Activated T-cell treated with anti-CD3 and anti-CD28 coated beads, Interleukin-2, amount 50 U/mL, for 72 hours (primary cell): ENCODE data around the gene ADSS1. TPM values are rescaled to one million over a fixed set of nuclear protein-coding genes. Genes with fewer than 3 reads are reported as not detected.
"Not testable (repeated sequence)": the region's sequence is repeated elsewhere in the genome, so short reads cannot be mapped to it uniquely, and the experiment has no call there.

ENCODE experiments used
- ATAC-seq, 2 donors: fragments of 150-1000 bp; cut with Tn5 transposase; replicated peaks in 1 of 2; 2 replicates each; pipeline ENCODE4 v1.10.0; 2021; ENCODE audit warnings: moderate library complexity in 2 of 2, mild to moderate bottlenecking in 1 of 2
- DNase-seq, 2 donors: peaks; one replicate each; pipeline ENCODE4 v3.0.0; 2021 to 2022; ENCODE audit warnings: mixed read lengths in 1 of 2
- H3K27ac Mint-ChIP-seq: one replicate; pipeline ENCODE4 v1.8.0; 2022; ENCODE audit warnings: mild to moderate bottlenecking, moderate library complexity, mixed read lengths
- H3K27me3 Mint-ChIP-seq: one replicate; pipeline ENCODE4 v1.8.0; 2022; ENCODE audit warnings: low read depth, mixed read lengths
- H3K36me3 Mint-ChIP-seq, 2 donors: one replicate each; pipeline ENCODE4 v1.8.0; 2022; ENCODE audit warnings: mixed read lengths in 2 of 2, mild to moderate bottlenecking in 1 of 2; ENCODE audit not compliant: insufficient read depth in 2 of 2
- H3K4me1 Mint-ChIP-seq: one replicate; pipeline ENCODE4 v1.8.0; 2022; ENCODE audit warnings: low read depth, mixed read lengths
- H3K4me3 Mint-ChIP-seq, 2 donors: one replicate each; pipeline ENCODE4 v1.8.0; 2022; ENCODE audit warnings: mild to moderate bottlenecking in 2 of 2, mixed read lengths in 2 of 2, moderate library complexity in 2 of 2
- H3K9me3 Mint-ChIP-seq, 2 donors: one replicate each; pipeline ENCODE4 v1.8.0; 2022; ENCODE audit warnings: mixed read lengths in 2 of 2
- total RNA-seq, 2 donors: library from RNA; stranded (reverse); gene quantifications; one replicate each; pipeline ENCODE4 v1.2.3, GENCODE V29; 2022

ADSS1 gene
- total RNA-seq, 2 donors from 2014 or later, result 4.6 to 6.1 TPM

DNA sequence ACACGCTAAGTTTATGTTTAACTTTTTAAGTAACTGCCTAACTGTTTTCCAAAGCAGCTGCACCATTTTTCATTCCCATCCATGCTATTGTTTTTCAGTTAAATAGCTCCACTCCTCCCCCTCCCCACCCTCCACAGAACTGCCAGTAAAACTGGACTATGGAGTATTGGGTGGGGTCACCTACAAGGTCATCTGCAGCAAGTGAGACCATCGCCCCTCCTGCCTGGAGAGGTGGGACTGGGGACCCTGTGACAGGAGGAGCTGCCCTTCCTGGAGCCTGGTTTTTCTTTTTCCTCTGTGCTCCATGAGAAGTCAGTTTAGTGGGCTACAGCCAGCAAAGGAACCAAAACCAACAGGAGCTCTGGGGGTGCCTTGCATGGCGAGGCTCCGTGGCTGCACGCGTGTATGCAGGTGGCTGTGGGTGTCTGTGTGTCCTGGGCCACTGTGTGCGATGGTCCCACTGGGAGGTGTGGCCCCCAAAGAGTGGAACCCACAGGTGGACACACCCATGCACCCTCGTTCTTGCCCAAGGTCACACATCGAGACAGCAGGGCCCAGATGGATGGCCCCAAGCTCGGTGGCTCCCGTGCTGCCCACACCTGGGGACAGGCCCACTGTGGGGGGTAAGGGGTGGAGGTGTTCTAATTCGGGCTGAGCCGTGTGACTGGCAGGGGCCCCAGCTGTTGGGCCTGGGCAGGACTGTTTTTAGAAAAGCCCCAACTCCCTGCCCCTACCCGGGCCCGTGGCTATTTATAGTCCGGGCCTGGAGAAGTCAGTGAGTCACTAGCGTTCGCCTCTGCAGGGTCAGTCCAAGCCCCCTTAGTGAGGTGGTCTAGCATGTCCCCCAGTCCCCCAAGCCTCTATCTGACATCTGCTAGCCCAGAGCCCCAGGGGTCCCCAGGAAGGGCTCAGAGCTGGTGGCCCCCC, 2.3 kb upstream of the ADSS1 start:
- DNase-seq, result no peak
- H3K27ac Mint-ChIP-seq, result no peak overlapping the region
- H3K4me3 Mint-ChIP-seq, result no peak overlapping the region
- ATAC-seq, result no peak
- no peaks in the 10 kb centered on the region for H3K4me1 Mint-ChIP-seq
- H3K9me3 Mint-ChIP-seq, result no peaks in the 10 kb centered on the region
- no peaks in the 10 kb centered on the region for H3K27me3 Mint-ChIP-seq
- no peaks in the 10 kb centered on the region for H3K36me3 Mint-ChIP-seq

DNA sequence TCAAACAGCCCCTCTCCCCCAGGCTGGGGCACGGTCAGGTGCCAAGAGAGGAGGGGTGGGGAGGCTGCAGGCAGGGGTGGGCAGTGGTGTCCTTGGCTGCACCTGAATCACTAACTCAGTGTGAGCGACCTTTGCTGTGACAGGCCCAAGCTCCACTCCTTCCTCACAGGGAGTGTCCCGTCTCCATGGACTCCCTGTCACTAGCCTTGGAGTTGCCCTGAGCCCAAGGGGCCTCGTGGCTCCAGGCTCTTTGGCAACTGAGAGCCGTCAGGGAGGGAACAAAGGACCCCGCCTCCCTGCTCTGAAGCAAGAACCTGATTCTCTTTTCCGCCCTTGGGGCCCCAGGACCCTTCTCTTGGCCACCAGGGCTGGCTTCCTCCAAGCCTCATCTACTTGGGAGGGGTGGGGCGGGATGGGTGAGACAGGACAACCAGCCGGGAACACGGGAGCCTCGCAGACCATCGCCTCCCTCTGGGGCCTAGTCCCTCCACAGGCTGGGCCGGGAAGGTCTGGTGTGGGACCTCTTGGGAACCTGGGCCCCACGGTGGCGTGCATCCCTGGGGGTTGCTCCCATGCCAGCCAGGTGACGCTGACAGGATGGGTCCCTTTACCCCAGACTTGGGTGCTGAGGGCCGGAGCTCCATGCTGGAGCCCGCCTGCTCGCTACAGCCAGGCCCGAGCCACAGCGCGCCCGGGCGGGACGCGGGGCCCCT, 935 bp upstream of the ADSS1 start:
- DNase-seq (no peak), ATAC-seq (no peak)
- Mint-ChIP-seq H3K4me3 (no peak overlapping the region), H3K9me3 (no peaks in the 10 kb centered on the region), H3K27me3 (no peaks in the 10 kb centered on the region), H3K36me3 (no peaks in the 10 kb centered on the region), H3K27ac (no peak overlapping the region), H3K4me1 (no peaks in the 10 kb centered on the region)

DNA sequence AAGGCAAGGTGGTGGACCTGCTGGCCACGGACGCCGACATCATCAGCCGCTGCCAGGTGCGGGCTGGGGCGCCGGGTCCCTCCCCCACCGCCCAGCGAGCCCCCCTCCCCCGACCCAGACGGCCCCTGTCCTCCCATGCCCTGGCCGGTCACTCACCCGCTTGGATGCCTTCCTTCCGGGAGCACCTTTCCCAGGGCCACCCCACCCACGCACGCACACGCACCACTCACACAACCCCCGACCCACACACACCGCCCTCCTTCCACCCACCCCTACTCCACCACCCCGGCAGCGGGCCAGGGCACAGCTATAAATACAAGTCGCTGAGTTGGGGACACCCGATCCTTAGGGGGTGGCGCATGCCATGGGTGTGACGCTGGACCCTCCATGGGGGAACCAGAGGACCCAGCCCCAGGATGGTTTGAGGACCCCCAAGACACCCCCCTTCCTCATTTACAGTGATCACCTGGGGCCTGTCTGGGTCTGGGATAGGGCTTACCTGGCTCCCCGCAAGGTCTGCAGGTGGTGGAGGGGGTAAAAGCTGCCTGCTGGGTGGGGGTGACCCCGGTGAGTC, 465 bp downstream of the ADSS1 start:
- no peaks in the 10 kb centered on the region for H3K4me1 Mint-ChIP-seq
- no peaks in the 10 kb centered on the region for H3K9me3 Mint-ChIP-seq
- ATAC-seq (no peak), DNase-seq (peak; percentile 20 to 23)
- H3K27me3 Mint-ChIP-seq, result no peaks in the 10 kb centered on the region
- H3K36me3 Mint-ChIP-seq, result no peaks in the 10 kb centered on the region
- no peak overlapping the region for H3K27ac Mint-ChIP-seq
- peak overlapping the region; percentile 45 to 49 for H3K4me3 Mint-ChIP-seq

DNA sequence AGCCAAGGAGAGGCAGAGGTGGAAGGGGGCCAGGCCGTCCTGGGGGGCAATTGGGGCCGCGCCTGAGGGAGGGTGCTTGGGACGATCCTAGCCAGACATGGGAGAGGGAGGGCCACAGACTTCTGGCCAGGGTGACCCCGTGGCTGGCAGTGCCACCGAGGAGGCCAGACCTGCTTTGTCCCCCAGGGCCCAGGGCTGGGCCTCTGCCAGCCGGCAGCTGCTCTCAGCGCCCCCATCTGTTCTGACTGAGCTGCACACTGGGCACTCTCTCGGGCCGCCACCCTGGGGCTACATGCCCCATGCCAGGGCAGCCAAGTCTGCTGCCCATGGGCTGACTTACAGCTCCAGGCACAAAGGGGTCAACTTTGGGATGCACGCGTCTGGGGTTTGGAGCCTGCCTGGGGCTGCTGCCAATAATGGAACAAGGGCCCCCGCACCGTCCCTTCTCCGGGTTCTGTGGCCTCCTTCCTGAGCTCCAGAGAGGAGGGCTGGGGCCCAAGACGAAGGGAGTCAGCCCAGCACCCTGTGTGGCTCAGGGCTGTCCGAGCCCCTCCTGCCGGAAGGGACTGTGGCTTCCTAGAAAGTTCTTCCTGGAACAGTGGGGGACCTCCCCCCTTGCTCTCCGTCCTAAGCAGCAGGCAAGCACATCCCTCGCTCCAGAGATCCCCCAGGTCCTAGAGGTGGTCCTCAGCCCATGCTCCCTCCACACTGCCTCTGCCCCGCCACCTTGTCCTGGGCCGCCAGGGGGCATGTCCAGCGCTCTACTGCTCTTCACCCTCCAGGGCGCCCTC, 1.1 kb downstream of the ADSS1 start:
- no peaks in the 10 kb centered on the region for H3K9me3 Mint-ChIP-seq
- no peaks in the 10 kb centered on the region for H3K36me3 Mint-ChIP-seq
- DNase-seq (no peak), ATAC-seq (no peak)
- H3K4me1 Mint-ChIP-seq, result no peaks in the 10 kb centered on the region
- no peaks in the 10 kb centered on the region for H3K27me3 Mint-ChIP-seq
- H3K27ac Mint-ChIP-seq, result no peak overlapping the region
- peak overlapping the region; percentile 45 to 49 for H3K4me3 Mint-ChIP-seq

DNA sequence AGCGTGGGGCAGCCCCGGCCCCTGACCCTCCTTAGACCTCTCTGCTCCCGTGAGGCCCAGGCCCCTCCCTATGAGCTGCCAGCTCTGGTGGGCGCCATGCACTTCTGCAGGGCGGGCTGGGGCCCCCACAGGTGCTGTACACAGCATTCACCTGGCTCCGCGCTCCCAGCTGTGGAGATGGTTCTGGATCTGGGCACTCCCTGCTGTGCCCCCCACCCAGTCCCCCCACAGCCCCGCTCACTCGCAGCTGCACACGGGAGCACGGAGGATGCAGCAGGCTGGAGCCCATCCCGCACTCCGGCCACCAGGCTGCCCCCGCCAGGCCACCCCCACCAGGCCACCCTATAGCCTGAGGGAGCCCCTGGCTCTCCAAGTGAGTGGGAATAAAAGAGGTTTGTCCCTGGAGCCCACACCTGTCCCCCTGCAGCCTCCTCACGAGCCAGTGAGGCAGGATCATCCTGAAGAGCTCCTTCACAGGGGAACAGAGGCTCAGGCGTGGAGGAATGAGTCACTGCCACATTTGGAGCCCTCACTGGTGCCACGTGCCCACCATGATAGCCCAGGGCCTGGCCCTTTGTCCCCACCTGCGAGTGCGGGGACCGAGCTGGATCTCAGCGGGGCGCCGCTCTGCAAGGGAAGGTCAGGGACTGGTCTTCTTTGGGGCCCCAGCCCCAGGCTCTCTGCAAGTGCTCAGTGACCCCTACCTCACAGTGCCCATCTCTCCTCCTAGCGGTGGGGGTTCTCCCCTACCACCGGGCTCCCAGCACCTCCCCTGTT, 1.9 kb downstream of the ADSS1 start:
- no peak for DNase-seq
- no peaks in the 10 kb centered on the region for H3K4me1 Mint-ChIP-seq
- no peak overlapping the region for H3K27ac Mint-ChIP-seq
- ATAC-seq, result no peak
- peak overlapping the region; percentile 45 to 49 for H3K4me3 Mint-ChIP-seq
- H3K9me3 Mint-ChIP-seq, result no peaks in the 10 kb centered on the region
- H3K36me3 Mint-ChIP-seq, result no peaks in the 10 kb centered on the region
- no peaks in the 10 kb centered on the region for H3K27me3 Mint-ChIP-seq

DNA sequence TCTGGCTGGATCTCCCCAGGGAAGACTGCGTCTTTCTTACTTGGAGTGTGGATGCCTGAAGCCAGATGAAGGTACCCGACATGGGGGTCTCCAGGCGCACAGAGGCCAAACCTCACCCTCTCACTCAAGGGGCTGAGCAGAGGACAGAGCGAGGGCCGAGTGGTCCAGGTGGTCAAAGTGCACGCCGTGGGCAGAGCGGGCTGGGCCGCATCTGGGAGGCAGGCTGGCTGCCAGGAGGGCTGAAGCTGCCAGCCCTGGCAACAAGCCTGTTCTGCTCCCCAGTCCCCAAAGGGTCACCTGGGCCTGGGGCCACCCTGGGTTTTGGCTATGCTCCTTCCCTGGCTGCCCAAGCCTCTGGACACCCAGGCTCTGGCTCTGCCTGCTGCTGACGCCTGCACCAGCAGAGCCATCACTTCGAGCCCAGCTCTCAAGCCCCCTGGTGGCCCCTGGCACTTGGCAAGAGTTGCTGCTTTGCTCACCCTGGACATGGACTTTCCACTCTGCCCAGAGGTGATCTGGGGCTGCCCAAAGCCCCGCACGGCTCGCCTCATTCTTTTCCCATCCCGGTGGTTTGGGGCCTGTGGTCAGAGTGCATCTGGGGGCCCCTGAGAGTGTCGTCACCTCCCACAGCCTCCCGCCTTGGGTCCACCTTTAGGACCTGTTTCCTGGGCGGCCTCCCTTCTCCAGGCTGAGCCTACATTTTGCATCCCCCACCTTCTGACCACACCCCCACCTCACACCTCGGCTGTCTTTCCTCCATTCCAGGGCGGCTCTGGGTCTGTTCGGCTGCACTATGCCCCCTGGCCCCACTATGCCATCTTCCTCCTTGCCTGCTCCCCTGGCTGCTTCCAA, 2.8 kb downstream of the ADSS1 start:
- H3K4me1 Mint-ChIP-seq, result no peaks in the 10 kb centered on the region
- no peak overlapping the region for H3K4me3 Mint-ChIP-seq
- no peaks in the 10 kb centered on the region for H3K27me3 Mint-ChIP-seq
- H3K36me3 Mint-ChIP-seq, result no peaks in the 10 kb centered on the region
- DNase-seq, result no peak
- H3K9me3 Mint-ChIP-seq, result no peaks in the 10 kb centered on the region
- ATAC-seq, result no peak
- H3K27ac Mint-ChIP-seq, result no peak overlapping the region

DNA sequence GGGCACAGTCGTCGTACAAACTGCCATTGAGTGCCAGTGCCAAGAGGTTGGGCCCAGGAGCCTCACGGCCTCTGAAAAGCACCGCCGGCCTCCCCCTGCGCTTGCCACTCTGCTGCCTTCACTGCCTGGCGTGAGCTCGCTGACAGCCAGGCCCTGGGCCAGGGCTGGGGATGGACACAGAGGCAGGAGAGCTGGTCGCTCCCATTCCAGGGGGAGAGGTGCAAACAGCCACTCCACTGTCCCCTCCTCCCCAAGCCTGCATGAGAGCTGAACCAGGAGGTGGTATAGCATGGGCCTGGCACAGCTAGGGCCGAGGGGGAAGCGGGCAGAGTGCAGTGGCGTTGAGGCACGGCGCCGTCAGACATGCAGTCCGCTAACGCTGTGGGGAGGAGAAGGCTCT, 4.6 kb downstream of the ADSS1 start:
- Mint-ChIP-seq H3K4me3 (no peak overlapping the region), H3K36me3 (no peaks in the 10 kb centered on the region), H3K27ac (no peak overlapping the region), H3K4me1 (no peaks in the 10 kb centered on the region), H3K9me3 (no peaks in the 10 kb centered on the region), H3K27me3 (no peaks in the 10 kb centered on the region)
- ATAC-seq (no peak), DNase-seq (no peak)

DNA sequence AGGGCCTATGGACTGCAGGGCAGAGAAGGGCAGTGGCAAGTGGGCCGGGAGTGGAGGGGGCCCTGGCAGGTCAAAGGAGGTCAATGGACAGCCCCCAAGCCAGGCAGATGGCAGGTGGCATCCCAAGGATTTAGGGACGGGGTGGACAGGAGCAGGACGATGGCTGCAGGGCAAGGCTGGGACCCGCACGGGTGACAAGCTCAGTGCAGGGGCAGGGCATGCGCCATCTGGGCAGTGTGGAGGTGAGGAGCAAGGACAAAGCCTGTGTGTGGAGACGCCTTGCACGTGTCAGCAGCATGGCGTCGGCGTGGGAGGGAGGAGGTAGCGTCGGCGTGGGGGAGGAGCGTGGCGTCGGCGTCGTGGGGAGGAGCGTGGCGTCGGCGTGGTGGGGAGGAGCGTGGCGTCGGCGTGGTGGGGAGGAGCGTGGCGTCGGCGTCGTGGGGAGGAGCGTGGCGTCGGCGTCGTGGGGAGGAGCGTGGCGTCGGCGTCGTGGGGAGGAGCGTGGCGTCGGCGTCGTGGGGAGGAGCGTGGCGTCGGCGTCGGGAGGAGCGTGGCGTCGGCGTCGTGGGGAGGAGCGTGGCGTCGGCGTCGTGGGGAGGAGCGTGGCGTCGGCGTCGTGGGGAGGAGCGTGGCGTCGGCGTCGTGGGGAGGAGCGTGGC, 5.3 kb downstream of the ADSS1 start:
- not testable (repeated sequence) for ATAC-seq

DNA sequence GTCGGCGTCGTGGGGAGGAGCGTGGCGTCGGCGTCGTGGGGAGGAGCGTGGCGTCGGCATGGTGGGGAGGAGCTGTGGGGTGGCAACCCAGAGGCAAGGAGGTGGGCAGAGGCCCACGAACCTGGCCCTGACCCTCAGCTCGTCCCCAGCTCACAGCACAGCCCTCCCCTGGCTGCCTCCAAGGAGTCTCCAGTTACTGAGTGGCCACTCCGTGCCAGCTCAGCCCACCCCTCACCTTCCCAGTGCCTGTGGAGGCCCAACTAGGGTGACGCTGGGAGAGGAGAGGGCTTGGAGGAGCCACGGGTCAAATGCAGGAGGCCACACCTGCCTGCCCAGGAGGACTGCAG, 5.8 kb downstream of the ADSS1 start:
- H3K4me1 Mint-ChIP-seq, result no peaks in the 10 kb centered on the region

More for the DNA sequence above, 5.3 kb downstream of the ADSS1 start:
- not testable (repeated sequence) for H3K4me3 Mint-ChIP-seq, H3K36me3 Mint-ChIP-seq, H3K4me1 Mint-ChIP-seq, H3K9me3 Mint-ChIP-seq, H3K27me3 Mint-ChIP-seq, DNase-seq, H3K27ac Mint-ChIP-seq

DNA sequence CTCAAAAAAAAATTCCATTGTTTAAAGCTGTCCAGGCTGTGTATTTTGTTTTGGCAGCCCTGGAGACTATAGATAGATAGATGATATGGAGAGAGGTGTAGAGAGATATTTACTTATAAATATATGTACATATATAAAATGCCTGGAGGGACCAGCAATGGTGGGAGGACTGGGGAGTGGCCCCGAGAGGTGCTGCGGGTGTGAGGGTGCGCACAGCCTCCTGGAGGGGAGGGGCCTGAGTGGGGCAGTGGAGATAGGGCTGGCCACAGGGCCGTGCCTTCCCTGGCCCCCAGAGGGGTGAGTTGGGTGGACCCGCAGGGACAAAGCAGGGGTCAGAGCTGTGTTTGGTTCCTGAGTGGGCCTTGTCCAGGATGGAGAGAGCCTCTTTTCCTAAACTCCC, 6.5 kb downstream of the ADSS1 start:
- no peak for ATAC-seq
- DNase-seq, result no peak
- Mint-ChIP-seq H3K9me3 (no peaks in the 10 kb centered on the region), H3K27ac (no peak overlapping the region), H3K36me3 (no peaks in the 10 kb centered on the region), H3K4me3 (no peak overlapping the region), H3K27me3 (no peaks in the 10 kb centered on the region), H3K4me1 (no peaks in the 10 kb centered on the region)

More for the DNA sequence above, 5.8 kb downstream of the ADSS1 start:
- Mint-ChIP-seq H3K9me3 (no peaks in the 10 kb centered on the region), H3K27ac (no peak overlapping the region), H3K27me3 (no peaks in the 10 kb centered on the region), H3K36me3 (no peaks in the 10 kb centered on the region), H3K4me3 (no peak overlapping the region)
- DNase-seq, result no peak
- no peak for ATAC-seq
